Measurements from ENCODE around the gene PNKP.

PNKP gene

GRCh38 chr19:49850221-49850486, 17.2 kb downstream of the PNKP start:
- TF ChIP-seq, protein P1, sequence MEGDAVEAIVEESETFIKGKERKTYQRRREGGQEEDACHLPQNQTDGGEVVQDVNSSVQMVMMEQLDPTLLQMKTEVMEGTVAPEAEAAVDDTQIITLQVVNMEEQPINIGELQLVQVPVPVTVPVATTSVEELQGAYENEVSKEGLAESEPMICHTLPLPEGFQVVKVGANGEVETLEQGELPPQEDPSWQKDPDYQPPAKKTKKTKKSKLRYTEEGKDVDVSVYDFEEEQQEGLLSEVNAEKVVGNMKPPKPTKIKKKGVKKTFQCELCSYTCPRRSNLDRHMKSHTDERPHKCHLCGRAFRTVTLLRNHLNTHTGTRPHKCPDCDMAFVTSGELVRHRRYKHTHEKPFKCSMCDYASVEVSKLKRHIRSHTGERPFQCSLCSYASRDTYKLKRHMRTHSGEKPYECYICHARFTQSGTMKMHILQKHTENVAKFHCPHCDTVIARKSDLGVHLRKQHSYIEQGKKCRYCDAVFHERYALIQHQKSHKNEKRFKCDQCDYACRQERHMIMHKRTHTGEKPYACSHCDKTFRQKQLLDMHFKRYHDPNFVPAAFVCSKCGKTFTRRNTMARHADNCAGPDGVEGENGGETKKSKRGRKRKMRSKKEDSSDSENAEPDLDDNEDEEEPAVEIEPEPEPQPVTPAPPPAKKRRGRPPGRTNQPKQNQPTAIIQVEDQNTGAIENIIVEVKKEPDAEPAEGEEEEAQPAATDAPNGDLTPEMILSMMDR (conservative IDR thresholded peaks at IDR 0.05; ENCODE audit: control insufficient read depth, insufficient read depth, low read depth, low read length) = no peak
- no peak for DNase-seq (ENCODE audit: low read depth)
- peak overlapping the region; percentile 81 for H3K4me3 ChIP-seq (ENCODE audit: control insufficient read depth, low read depth, low read length)

DNA sequence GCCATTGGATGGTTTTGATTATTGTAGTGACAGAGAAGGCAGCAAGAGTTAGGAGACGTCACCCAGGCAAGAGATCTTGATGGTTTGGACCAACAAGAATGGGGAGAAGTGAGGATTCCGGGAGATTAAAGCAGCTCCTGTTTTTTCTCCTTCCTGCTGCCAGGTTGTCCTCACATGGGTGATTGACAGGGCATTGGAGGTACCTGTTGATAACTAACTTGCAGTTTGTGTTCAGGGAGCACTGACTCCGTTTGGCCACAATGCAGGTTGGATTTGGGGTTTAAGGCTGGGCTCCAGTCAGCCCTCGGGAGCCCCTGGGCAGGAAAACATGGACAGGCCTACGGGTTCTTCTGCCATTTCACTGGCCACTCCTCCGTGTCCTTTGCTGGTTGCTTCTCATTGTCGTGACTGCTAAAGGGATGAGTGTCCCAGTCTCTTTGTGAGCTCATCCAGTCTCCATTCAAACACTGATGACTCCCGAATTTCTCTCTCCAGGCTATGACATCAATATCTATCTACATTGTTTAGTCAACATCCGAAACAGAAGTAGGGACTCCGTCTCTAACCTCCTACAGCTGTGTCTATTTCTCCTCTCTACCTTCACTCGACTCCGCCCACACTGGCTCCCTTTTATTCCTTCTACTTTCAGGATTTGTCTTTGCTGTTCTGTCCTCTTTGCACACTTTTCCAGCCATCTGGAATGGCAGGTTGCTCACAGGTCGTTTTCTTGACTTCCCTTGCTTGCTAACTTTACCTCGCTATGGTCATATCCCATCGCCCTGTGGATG, 17.7 kb downstream of the PNKP start:
- H3K4me3 ChIP-seq (ENCODE audit: control insufficient read depth, low read depth, low read length) = peak overlapping the region; percentile 81
- DNase-seq (ENCODE audit: low read depth) = no peak
- TF ChIP-seq, protein P1 (conservative IDR thresholded peaks at IDR 0.05; ENCODE audit: control insufficient read depth, insufficient read depth, low read depth, low read length) = no peak

DNA sequence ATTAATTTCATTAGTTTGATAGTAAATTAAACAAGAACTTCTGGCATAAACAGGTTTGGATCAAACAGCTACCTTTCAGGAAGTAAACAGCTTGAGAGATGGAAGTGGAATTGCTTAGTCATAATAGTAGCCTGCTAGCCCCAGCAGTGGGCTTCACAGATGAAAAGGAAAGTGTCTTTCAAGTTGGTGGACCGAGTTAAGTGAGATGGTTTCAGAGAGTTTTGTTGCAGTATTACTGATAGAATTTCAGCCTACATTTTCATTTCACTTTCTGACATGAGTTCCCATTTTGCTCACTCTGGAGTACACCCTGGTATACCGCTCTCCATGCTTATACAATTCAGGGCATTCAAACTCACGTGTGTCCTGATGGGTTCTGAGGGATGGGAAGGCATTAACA, 18.4 kb downstream of the PNKP start:
- no peak overlapping the region for H3K4me3 ChIP-seq (ENCODE audit: control insufficient read depth, low read depth, low read length)
- TF ChIP-seq, protein P1 (conservative IDR thresholded peaks at IDR 0.05; ENCODE audit: control insufficient read depth, insufficient read depth, low read depth, low read length) = no peak
- DNase-seq (ENCODE audit: low read depth) = no peak

GRCh38 chr19:49847731-49848696, 19.4 kb downstream of the PNKP start:
- no peak overlapping the region for H3K4me3 ChIP-seq (ENCODE audit: control insufficient read depth, low read depth, low read length)
- peak; percentile 93 for DNase-seq (ENCODE audit: low read depth)

GRCh38 chr19:49846408-49846807, 21.0 kb downstream of the PNKP start:
- TF ChIP-seq, protein P1 (conservative IDR thresholded peaks at IDR 0.05; ENCODE audit: control insufficient read depth, insufficient read depth, low read depth, low read length) = no peak
- no peak for DNase-seq (ENCODE audit: low read depth)
- H3K4me3 ChIP-seq (ENCODE audit: control insufficient read depth, low read depth, low read length) = no peak overlapping the region

More at GRCh38 chr19:49847731-49848696, 19.4 kb downstream of the PNKP start:
- TF ChIP-seq, protein P1 (conservative IDR thresholded peaks at IDR 0.05; ENCODE audit: control insufficient read depth, insufficient read depth, low read depth, low read length) = no peak

DNA sequence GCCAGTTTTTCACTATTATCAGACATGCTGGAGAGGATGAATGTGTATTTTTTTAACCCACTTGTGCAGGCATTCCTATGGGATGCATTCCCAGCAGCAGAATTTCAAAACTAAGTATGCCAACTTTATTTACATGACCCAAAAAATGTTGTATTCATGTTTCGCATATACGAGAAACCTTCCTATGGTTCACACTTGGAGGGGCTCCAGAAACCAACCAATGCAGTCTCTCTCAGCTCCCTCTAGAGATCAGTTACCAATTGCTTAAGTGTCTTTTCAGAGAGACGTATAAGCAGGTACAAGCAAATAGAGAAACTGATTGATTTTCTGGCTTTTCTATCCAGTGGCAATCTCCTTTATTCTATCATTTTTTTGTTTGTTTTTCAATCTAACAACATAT, 22.0 kb downstream of the PNKP start:
- no peak overlapping the region for H3K4me3 ChIP-seq (ENCODE audit: control insufficient read depth, low read depth, low read length)
- TF ChIP-seq, protein P1 (conservative IDR thresholded peaks at IDR 0.05; ENCODE audit: control insufficient read depth, insufficient read depth, low read depth, low read length) = no peak
- DNase-seq (ENCODE audit: low read depth) = no peak
